ENCODE measurements around the gene KCNE2. TPM values are rescaled to one million over a fixed set of nuclear protein-coding genes. Genes with fewer than 3 reads are reported as not detected.

KCNE2 gene, protein sequence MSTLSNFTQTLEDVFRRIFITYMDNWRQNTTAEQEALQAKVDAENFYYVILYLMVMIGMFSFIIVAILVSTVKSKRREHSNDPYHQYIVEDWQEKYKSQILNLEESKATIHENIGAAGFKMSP
- total RNA-seq = 1.6 TPM

DNA sequence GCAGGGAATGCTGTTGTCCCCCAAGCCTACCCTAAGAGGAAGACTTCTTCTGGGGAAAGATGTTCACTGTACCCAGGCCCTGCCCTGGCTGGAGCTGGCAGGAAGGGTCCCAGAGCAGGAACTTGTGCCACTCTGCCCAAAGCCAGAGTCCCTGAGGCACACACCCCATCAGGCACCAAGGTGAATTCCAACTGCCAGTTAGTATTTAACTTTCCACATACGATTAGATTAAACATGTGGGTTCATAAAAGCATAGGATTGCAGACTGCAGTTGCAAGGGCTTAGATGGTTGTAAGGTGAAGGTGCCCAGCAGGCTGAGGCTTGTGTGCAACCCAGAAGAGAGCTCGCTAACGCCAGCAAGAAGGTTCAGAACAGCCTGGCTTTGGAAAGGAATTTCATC is at the start of gene KCNE2:
Gene KCNE2 (plus strand): TSS at position 274 of the 400 bp plus-strand sequence. CDS start 6,473 bp downstream, outside the sequence.
- no peaks in the 10 kb centered on the region for H3K27me3 ChIP-seq (ENCODE audit: control insufficient read depth in 3 of 3, insufficient read depth in 3 of 3, low read length in 3 of 3)
- H3K9ac ChIP-seq (ENCODE audit: low read depth in 1 of 3, low read length in 3 of 3) = no peak within 1 kb of the TSS
- H3K9me3 ChIP-seq (ENCODE audit: control insufficient read depth in 3 of 3, low read length in 3 of 3) = no peaks in the 10 kb centered on the region
- H3K4me1 ChIP-seq (ENCODE audit: control insufficient read depth in 3 of 3, insufficient read depth in 3 of 3, low read length in 3 of 3) = no peaks in the 10 kb centered on the region
- H3K4me3 ChIP-seq (ENCODE audit: low read length in 3 of 3) = no peak within 1 kb of the TSS
- no peaks in the 10 kb centered on the region for H3K36me3 ChIP-seq (ENCODE audit: control insufficient read depth in 3 of 3, insufficient read depth in 3 of 3, low read length in 3 of 3)
- no peak within 1 kb of the TSS for H3K27ac ChIP-seq (ENCODE audit: low read depth, low read length)

DNA sequence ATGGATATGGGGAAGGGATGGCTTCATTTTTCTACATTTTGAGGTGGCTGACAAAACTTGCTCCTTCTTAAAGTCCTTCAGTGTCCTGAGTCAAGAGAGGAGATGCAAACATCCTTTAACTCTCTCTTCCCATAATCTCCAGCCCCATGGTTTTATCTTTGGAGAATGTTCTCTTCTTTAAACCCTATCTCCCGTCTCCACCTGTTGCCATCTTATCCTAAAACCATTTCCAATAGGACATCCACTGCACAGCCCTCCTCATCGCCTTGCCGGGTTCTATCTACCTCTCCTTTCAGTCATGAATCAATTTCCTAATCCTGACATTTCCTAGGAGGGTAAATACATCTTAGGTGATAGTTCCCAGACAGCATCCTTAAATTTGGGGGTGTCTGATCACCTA is 44.2 kb upstream of the KCNE2 start:
- H3K9me3 ChIP-seq (ENCODE audit: control insufficient read depth in 3 of 3, low read length in 3 of 3) = no peaks in the 10 kb centered on the region
- no peak overlapping the region for H3K9ac ChIP-seq (ENCODE audit: low read depth in 1 of 3, low read length in 3 of 3)
- no peak overlapping the region for H3K27ac ChIP-seq (ENCODE audit: low read depth, low read length)
- no peaks in the 10 kb centered on the region for H3K27me3 ChIP-seq (ENCODE audit: control insufficient read depth in 3 of 3, insufficient read depth in 3 of 3, low read length in 3 of 3)
- H3K4me3 ChIP-seq (ENCODE audit: low read length in 3 of 3) = no peak overlapping the region
- no peaks in the 10 kb centered on the region for H3K4me1 ChIP-seq (ENCODE audit: control insufficient read depth in 3 of 3, insufficient read depth in 3 of 3, low read length in 3 of 3)
- peaks cover 0 to 3% (median 0%) of the 10 kb centered on the region in 3 donors for H3K36me3 ChIP-seq (ENCODE audit: control insufficient read depth in 3 of 3, insufficient read depth in 3 of 3, low read length in 3 of 3)

DNA sequence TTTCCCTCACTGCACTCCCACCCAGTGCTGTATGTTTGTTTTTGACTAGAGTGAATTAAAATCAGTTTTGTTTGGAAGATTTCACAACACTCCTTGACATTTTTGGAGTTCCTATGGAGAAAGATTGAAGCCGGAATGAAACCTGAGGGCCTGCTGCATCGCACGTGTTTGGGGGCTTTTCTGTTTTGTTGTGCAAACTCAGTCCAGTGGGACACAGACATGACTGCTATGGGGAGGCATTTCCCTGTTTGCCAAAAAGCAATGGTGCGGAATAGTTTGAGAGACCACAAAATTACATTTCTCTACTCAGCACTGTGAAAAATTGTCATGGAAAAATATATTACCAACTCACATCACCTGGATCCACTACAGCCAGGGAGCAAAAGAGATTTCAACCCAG is 43.8 kb upstream of the KCNE2 start:
- H3K27me3 ChIP-seq (ENCODE audit: control insufficient read depth in 3 of 3, insufficient read depth in 3 of 3, low read length in 3 of 3) = no peaks in the 10 kb centered on the region
- no peak overlapping the region for H3K27ac ChIP-seq (ENCODE audit: low read depth, low read length)
- H3K9me3 ChIP-seq (ENCODE audit: control insufficient read depth in 3 of 3, low read length in 3 of 3) = no peaks in the 10 kb centered on the region
- no peak overlapping the region for H3K4me3 ChIP-seq (ENCODE audit: low read length in 3 of 3)
- H3K36me3 ChIP-seq (ENCODE audit: control insufficient read depth in 3 of 3, insufficient read depth in 3 of 3, low read length in 3 of 3) = peaks cover 0 to 3% (median 0%) of the 10 kb centered on the region in 3 donors
- H3K9ac ChIP-seq (ENCODE audit: low read depth in 1 of 3, low read length in 3 of 3) = no peak overlapping the region
- no peaks in the 10 kb centered on the region for H3K4me1 ChIP-seq (ENCODE audit: control insufficient read depth in 3 of 3, insufficient read depth in 3 of 3, low read length in 3 of 3)

DNA sequence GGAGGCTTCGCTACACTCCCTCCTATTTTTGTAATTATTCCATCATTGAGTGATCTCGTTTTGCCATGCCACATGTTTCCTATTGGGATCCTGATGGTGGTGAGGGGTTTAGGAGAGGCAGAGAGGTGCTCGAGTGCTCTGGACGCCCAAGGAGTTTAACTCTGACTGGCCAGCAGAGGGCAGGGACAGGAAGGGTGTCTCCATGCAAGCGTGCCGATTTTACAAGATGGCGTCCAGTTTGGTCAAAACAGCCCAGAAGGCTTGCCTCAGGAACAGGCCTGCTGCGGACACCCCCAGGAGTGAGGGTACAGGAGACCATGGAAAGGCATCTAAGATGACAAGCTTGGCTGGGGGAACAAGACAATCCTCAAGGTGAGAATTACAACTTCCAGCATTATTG is 33.8 kb upstream of the KCNE2 start:
- no peaks in the 10 kb centered on the region for H3K36me3 ChIP-seq (ENCODE audit: control insufficient read depth in 3 of 3, insufficient read depth in 3 of 3, low read length in 3 of 3)
- H3K9ac ChIP-seq (ENCODE audit: low read depth in 1 of 3, low read length in 3 of 3) = no peak overlapping the region
- no peak overlapping the region for H3K4me3 ChIP-seq (ENCODE audit: low read length in 3 of 3)
- no peaks in the 10 kb centered on the region for H3K9me3 ChIP-seq (ENCODE audit: control insufficient read depth in 3 of 3, low read length in 3 of 3)
- no peaks in the 10 kb centered on the region for H3K4me1 ChIP-seq (ENCODE audit: control insufficient read depth in 3 of 3, insufficient read depth in 3 of 3, low read length in 3 of 3)
- no peaks in the 10 kb centered on the region for H3K27me3 ChIP-seq (ENCODE audit: control insufficient read depth in 3 of 3, insufficient read depth in 3 of 3, low read length in 3 of 3)
- no peak overlapping the region for H3K27ac ChIP-seq (ENCODE audit: low read depth, low read length)

DNA sequence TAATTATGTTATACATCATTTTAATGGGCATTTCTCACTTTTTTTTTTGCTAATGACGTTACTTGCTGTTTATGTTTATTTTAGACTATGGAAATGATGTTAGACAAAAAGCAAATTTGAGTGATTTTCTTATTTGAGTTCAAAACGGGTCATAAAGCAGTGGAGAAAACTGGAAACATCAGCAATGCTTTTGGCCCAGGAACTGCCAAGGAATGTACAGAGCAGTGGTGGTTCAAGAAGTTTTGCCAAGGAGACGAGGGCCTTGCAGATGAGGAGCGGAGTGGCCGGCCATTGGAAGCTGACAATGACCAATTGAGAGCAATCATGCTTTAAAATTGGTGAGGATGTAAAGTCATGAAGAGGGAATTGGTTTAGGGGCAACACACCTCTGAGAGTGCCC is 32.1 kb upstream of the KCNE2 start:
- Histone ChIP-seq H3K36me3 (ENCODE audit: control insufficient read depth in 3 of 3, insufficient read depth in 3 of 3, low read length in 3 of 3) (no peaks in the 10 kb centered on the region), H3K27ac (ENCODE audit: low read depth, low read length) (no peak overlapping the region), H3K9me3 (ENCODE audit: control insufficient read depth in 3 of 3, low read length in 3 of 3) (no peaks in the 10 kb centered on the region), H3K9ac (ENCODE audit: low read depth in 1 of 3, low read length in 3 of 3) (no peak overlapping the region), H3K4me1 (ENCODE audit: control insufficient read depth in 3 of 3, insufficient read depth in 3 of 3, low read length in 3 of 3) (peaks cover 0 to 3% (median under 1%) of the 10 kb centered on the region in 3 donors), H3K27me3 (ENCODE audit: control insufficient read depth in 3 of 3, insufficient read depth in 3 of 3, low read length in 3 of 3) (no peaks in the 10 kb centered on the region), H3K4me3 (ENCODE audit: low read length in 3 of 3) (no peak overlapping the region)

DNA sequence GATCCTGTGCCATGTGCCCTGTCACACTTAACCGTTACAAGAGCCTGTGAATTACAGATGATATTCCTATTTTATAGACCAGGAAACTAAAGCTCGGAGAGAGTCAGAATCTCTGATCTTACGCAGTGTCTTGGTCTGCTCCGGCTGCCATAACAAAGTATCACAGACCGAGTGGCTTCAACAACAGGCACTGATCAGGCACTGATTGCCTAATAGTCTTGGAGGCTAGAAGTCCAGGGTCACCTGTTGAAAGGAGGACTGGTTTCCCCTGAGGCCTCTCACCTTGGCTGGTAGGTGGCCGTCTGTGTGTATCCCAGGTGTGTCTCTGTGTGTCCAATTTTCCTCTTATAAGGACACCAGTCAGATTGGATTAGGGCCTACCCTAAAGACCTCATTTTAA is 31.5 kb upstream of the KCNE2 start:
- H3K4me1 ChIP-seq (ENCODE audit: control insufficient read depth in 3 of 3, insufficient read depth in 3 of 3, low read length in 3 of 3) = peaks cover 0 to 8% (median 7%) of the 10 kb centered on the region in 3 donors
- H3K27me3 ChIP-seq (ENCODE audit: control insufficient read depth in 3 of 3, insufficient read depth in 3 of 3, low read length in 3 of 3) = no peaks in the 10 kb centered on the region
- no peak overlapping the region for H3K4me3 ChIP-seq (ENCODE audit: low read length in 3 of 3)
- H3K36me3 ChIP-seq (ENCODE audit: control insufficient read depth in 3 of 3, insufficient read depth in 3 of 3, low read length in 3 of 3) = no peaks in the 10 kb centered on the region
- H3K9me3 ChIP-seq (ENCODE audit: control insufficient read depth in 3 of 3, low read length in 3 of 3) = no peaks in the 10 kb centered on the region
- H3K27ac ChIP-seq (ENCODE audit: low read depth, low read length) = no peak overlapping the region
- H3K9ac ChIP-seq (ENCODE audit: low read depth in 1 of 3, low read length in 3 of 3) = no peak overlapping the region

DNA sequence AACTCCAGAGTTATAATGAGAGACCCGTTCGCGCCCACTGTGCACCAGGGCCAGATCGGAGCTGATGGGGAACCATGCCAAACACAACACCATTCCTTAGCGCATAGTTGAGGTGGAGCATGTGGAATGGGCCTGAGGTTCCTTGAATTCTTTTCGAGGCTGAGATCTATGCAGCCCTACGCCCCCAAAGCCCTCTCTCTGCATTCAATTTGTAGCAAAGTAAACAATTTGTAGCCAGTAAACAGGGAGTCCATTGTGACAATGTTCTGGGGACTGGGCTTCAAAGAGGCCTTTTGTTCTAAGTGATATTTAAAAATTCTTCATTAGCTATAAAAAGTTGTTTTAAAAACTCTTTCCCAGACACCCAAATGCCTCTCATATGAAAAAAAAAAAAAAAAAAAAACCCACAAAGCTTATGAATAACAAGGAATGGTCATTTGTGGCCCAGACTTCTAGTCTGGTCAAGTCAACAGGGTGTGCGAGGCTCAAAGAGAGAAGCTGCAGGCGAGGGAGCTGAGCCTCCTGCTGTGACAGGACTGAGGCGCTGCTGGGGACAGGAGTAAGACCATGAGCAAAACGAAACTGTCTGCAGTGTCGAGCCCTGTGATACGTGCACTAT is 30.6 kb upstream of the KCNE2 start:
- peaks cover 0 to 16% (median 14%) of the 10 kb centered on the region in 3 donors for H3K4me1 ChIP-seq (ENCODE audit: control insufficient read depth in 3 of 3, insufficient read depth in 3 of 3, low read length in 3 of 3)
- H3K36me3 ChIP-seq (ENCODE audit: control insufficient read depth in 3 of 3, insufficient read depth in 3 of 3, low read length in 3 of 3) = no peaks in the 10 kb centered on the region

DNA sequence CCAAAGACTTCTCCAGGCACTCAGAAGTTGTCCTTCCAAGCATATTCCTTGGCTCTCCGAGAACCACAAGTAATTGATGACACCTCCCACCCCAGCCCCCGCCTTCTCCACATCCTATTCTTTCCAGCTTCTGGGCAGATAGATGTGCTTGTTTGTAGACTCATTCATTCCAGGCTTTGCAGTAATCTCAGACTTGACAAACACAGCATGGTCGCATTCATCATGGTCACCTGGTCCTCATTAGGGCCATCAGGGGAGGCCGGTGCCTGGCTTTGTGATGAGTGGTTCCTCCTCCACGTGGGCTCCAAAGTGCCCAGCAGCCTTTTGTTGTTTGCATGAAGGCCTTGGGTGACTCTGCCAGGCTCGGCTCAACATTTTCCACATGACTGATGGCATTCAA is 28.5 kb upstream of the KCNE2 start:
- peaks cover 0 to 18% (median 14%) of the 10 kb centered on the region in 3 donors for H3K4me1 ChIP-seq (ENCODE audit: control insufficient read depth in 3 of 3, insufficient read depth in 3 of 3, low read length in 3 of 3)
- H3K27ac ChIP-seq (ENCODE audit: low read depth, low read length) = no peak overlapping the region

More for the DNA sequence above, 30.6 kb upstream of the KCNE2 start:
- Histone ChIP-seq H3K27me3 (ENCODE audit: control insufficient read depth in 3 of 3, insufficient read depth in 3 of 3, low read length in 3 of 3) (no peaks in the 10 kb centered on the region), H3K9ac (ENCODE audit: low read depth in 1 of 3, low read length in 3 of 3) (no peak overlapping the region), H3K4me3 (ENCODE audit: low read length in 3 of 3) (no peak overlapping the region), H3K9me3 (ENCODE audit: control insufficient read depth in 3 of 3, low read length in 3 of 3) (no peaks in the 10 kb centered on the region), H3K27ac (ENCODE audit: low read depth, low read length) (no peak overlapping the region)

DNA sequence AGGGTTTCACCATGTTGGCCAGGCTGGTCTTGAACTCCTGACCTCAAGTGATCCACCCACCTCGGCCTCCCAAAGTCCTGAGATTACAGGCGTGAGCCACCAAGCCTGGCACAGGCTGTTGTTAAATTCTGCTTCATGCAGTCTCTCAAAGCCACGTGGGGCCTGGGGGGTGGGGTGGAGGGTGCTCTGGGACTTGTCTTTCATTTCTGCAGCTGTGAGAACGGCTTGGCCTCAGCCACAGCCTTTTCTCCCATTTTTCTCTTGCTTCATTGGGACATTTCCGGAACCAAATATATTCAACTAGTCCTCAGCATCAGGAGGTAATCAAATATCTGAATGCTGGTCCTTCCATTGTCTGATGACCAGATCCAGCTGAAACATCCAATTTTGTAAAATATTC is 27.6 kb upstream of the KCNE2 start:
- Histone ChIP-seq H3K27me3 (ENCODE audit: control insufficient read depth in 3 of 3, insufficient read depth in 3 of 3, low read length in 3 of 3) (no peaks in the 10 kb centered on the region), H3K27ac (ENCODE audit: low read depth, low read length) (no peak overlapping the region)

More for the DNA sequence above, 28.5 kb upstream of the KCNE2 start:
- Histone ChIP-seq H3K9ac (ENCODE audit: low read depth in 1 of 3, low read length in 3 of 3) (no peak overlapping the region), H3K9me3 (ENCODE audit: control insufficient read depth in 3 of 3, low read length in 3 of 3) (no peaks in the 10 kb centered on the region), H3K27me3 (ENCODE audit: control insufficient read depth in 3 of 3, insufficient read depth in 3 of 3, low read length in 3 of 3) (no peaks in the 10 kb centered on the region), H3K36me3 (ENCODE audit: control insufficient read depth in 3 of 3, insufficient read depth in 3 of 3, low read length in 3 of 3) (no peaks in the 10 kb centered on the region), H3K4me3 (ENCODE audit: low read length in 3 of 3) (no peak overlapping the region)

DNA sequence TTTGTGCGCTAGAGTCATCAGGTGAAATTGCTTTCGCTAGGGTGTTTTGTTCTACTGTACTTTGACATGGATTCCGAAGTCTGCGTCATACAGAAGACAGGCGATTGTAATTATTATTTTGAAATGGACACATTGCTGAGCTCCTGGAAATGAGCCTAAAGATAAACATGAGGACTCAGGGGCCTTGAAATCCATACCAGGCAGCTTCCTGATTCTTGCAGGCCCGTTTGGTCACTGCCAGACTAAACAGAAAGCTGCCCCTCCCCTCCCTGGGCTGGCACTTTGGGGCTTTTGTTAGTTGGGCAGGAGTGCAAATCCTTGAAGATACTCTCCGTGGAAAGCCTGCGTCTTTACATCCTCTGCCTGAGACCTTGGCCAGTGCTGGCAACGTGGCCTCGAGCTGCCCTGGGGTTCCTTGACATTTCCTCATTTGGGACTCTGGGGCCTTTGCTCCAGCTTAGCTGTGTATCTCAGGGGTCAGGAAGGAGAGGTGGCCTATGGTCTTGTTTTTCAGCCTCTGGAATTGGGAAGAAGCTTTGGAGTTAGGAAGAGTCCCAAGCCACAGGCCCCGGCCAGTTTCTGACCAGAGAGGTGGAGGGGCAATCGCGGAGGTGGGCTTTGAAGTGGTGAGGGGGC is 26.9 kb upstream of the KCNE2 start:
- no peaks in the 10 kb centered on the region for H3K27me3 ChIP-seq (ENCODE audit: control insufficient read depth in 3 of 3, insufficient read depth in 3 of 3, low read length in 3 of 3)
- no peaks in the 10 kb centered on the region for H3K36me3 ChIP-seq (ENCODE audit: control insufficient read depth in 3 of 3, insufficient read depth in 3 of 3, low read length in 3 of 3)
- H3K27ac ChIP-seq (ENCODE audit: low read depth, low read length) = no peak overlapping the region
- no peak overlapping the region for H3K4me3 ChIP-seq (ENCODE audit: low read length in 3 of 3)
- H3K9ac ChIP-seq (ENCODE audit: low read depth in 1 of 3, low read length in 3 of 3) = no peak overlapping the region
- H3K9me3 ChIP-seq (ENCODE audit: control insufficient read depth in 3 of 3, low read length in 3 of 3) = no peaks in the 10 kb centered on the region
- H3K4me1 ChIP-seq (ENCODE audit: control insufficient read depth in 3 of 3, insufficient read depth in 3 of 3, low read length in 3 of 3) = peaks cover 0 to 18% (median 14%) of the 10 kb centered on the region in 3 donors

More for the DNA sequence above, 27.6 kb upstream of the KCNE2 start:
- Histone ChIP-seq H3K36me3 (ENCODE audit: control insufficient read depth in 3 of 3, insufficient read depth in 3 of 3, low read length in 3 of 3) (no peaks in the 10 kb centered on the region), H3K9me3 (ENCODE audit: control insufficient read depth in 3 of 3, low read length in 3 of 3) (no peaks in the 10 kb centered on the region), H3K9ac (ENCODE audit: low read depth in 1 of 3, low read length in 3 of 3) (no peak overlapping the region), H3K4me1 (ENCODE audit: control insufficient read depth in 3 of 3, insufficient read depth in 3 of 3, low read length in 3 of 3) (peaks cover 0 to 18% (median 14%) of the 10 kb centered on the region in 3 donors), H3K4me3 (ENCODE audit: low read length in 3 of 3) (no peak overlapping the region)
